GM12801 (cell line): Measurements from ENCODE around the gene GATAD2B.

ENCODE experiments used
- CTCF ChIP-seq: IDR thresholded peaks from one replicate; pipeline ENCODE4 v1.5.1; 2011; ENCODE audit warnings: control low read depth; ENCODE audit not compliant: insufficient read length; ENCODE audit errors: extremely low read depth

The GATAD2B gene

DNA sequence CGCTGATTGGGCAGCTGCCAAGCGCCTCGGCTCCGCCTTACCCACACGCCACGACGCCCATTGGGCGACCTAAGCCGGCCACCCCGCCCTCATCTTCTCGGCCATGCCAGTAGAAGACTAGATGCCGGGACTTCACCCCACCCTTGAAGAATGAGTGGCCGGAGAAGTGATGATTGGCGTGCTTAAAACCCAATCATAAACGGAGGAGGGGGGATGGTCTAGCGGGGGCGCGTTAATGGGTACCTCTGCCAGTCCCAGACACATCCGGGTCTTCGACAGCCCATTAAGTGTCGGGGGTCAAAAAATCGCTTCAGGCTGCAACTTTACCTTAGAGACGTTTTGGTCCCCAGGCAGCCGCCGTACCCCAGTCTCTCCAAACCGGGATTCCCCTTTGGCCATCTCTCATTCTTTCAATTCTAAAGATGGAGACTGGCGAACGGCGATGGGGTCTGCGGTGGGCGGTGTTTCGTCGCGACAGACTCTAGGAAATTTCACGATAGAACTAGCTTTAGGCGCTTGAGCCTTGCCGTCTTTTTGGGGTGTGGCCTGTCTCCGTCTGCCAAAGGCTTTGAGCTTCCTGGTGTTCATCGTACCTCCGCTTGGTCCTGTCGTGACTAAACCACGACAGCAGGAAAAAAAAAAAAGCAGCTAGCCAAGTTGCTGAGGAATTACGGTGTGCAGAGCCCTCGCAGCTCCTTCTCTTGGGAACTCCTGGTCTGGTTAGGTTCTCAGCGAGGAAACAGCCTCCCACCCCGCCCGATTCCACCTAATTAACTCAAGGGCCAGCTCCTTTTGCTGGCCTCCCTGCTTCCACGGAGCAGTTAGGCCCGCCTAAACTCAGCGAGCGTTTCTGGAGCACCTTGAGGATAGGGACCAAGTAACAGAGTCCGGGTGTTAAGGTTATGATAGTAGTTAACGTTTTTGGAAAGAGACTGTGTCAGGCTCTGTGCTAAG is at the start of gene GATAD2B:
GATAD2B (minus strand) TSS at position 1 of the 954 bp plus-strand sequence. CDS start 94,625 bp downstream, outside the sequence.
- TF ChIP-seq CTCF, result no peak

DNA sequence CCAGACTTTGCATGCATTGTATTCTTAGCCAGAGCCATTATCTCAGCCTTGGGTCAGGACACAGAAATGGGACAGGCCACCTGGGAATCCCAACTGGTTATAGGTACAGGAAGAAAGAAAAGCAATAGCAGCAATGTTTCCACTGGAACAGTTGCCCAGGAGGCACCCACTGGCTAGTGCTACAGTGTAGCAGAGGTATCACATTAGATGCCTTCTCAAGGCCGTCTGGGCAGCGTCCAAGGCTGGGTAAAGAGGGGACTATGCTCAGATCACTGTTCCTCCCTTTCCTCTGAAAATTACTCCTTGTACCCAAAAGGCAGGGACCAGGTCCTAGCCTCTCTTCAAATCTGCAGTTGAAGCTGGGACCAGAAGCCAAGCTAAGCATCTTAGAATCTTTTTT is 47.6 kb upstream of the GATAD2B start:
- TF ChIP-seq CTCF, result no peak

GRCh38 chr1:153968972-153969371 is 46.2 kb upstream of the GATAD2B start:
- TF ChIP-seq CTCF, result no peak

DNA sequence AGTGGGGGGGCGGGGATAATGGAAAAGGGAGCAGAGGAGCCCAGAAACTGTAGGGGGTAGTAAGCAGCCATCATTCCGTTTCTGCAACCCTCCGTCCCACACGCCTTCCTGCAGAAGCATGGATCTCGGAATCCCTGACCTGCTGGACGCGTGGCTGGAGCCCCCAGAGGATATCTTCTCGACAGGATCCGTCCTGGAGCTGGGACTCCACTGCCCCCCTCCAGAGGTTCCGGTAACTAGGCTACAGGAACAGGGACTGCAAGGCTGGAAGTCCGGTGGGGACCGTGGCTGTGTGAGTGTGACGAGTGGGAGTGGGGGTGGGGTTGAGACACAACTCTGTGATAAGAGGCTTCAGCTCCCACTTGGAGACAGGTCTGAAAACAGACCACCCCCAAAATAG is 45.6 kb upstream of the GATAD2B start:
- TF ChIP-seq CTCF, result no peak

DNA sequence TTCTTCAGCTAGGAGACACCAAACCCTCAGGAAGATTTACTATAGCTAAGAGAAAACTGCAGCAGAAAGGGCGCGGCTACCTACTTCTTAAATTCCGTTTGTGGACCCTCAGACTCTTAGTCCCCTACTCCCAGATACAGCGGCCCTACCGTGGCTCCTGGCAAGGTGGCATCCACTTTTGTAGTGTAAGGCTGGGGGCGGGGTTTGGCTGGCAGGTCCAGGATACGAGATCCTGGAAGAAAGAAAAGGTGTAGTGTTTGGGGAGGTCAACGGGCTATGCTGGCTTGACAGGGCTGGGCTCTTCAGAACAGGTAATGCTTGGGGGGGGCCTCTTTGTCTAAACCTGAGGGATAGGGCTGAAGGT is 45.2 kb upstream of the GATAD2B start:
- no peak for TF ChIP-seq CTCF

DNA sequence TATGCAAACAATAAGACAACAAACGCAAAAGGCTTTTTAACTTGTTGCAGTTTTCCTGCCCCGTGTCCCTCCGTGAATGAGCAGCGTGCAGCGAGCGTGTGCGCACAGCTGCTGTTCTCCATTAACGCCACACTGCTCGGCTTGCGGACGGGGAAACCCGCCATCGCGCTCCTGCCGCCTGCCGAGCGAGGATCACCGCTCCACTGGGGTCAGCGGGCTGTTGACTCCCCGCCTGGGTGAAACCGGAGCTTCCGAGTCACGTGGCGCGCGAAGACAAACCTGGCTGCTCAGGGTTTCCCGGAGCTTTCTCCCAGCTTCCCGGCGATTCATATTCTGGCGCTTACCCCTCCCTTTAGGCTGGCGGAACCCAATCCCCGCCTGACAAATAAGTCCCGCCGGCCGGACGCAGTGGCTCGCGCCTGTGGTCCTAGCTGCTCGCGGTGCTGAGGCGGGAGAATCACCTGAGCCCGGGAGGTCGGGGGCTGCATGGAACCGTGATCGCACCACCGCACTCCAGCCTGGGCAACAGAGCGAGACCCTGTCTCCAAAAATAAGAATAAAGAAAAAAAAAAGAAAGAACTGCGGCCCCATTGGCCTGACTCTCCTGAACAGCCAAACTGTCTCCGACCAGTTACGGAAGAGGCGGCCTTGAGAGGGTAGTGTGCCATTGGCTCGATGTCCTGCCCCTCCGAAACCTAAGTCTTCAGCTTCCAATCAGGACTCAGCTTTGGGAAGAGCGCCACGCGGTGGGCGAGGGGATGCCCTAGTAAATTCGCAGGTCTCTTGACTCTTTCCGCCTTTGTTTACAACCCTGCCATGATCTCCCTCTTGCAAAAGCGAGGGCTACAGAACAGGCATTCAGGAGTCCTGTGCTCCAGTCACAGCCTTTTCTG is 44.6 kb upstream of the GATAD2B start, which contains the start of gene CREB3L4:
CREB3L4 (plus strand) TSS at position 796 of the 893 bp plus-strand sequence. CDS start 624 bp downstream, outside the sequence.
- TF ChIP-seq CTCF, result no peak

DNA sequence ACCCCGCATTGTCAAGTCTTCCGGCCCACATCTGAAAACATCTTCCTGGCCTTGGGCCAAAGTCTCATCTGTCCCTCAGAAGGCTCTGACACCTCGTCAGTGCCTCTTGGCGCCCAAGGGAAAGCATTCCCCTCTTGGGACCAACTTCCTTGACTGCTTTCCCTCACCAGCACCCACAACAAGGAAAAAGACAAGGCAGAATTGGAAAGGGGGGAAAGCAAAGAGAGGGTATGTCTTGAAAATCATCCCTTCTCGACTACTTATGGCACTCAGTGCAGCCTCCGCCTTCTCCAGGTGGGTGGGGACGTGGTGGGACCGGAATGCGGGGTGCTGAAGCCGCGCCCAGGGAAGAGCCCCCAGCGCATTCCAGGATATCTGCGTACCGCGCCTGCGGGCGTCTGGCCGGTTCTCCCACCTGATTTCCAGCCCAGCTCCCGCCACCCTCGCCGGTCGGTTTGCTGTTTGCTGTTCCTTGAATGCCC is 41.1 kb upstream of the GATAD2B start:
- TF ChIP-seq CTCF, result no peak
